Transverse colon (tissue), 4 donors: Measurements from ENCODE around the gene SYNCRIP.

Experiments
- EP300 ChIP-seq: sonication (generic); formaldehyde crosslinking; IDR thresholded peaks from one replicate; pipeline ENCODE4 v1.6.1; 2017; ENCODE audit warnings: antibody characterized with exemption, low read depth
- POLR2A ChIP-seq: fragments of 450-650 bp; IDR thresholded peaks from one replicate; pipeline ENCODE4 v1.6.1; 2016; ENCODE audit warnings: antibody characterized with exemption, mild to moderate bottlenecking, moderate library complexity
- POLR2AphosphoS5 ChIP-seq, 3 donors: sonication (generic); formaldehyde crosslinking; IDR thresholded peaks; one replicate each; pipeline ENCODE4 v1.6.1; 2016; ENCODE audit warnings: antibody characterized with exemption in 3 of 3
- TF ChIP-seq, protein P1 (sequence below), 5 experiments: fragments of 200-600 bp in 3 of 5; fragments of 450-650 bp in 2 of 5; sonication (generic) in 3 of 5; IDR thresholded peaks; 1 replicate in 2 of 5; 2 replicates in 3 of 5; pipeline ENCODE4 v1.5.1; 2016 to 2017; ENCODE audit warnings: antibody characterized with exemption in 5 of 5, inconsistent platforms in 3 of 5, mild to moderate bottlenecking in 2 of 5, moderate library complexity in 1 of 5

DNA sequence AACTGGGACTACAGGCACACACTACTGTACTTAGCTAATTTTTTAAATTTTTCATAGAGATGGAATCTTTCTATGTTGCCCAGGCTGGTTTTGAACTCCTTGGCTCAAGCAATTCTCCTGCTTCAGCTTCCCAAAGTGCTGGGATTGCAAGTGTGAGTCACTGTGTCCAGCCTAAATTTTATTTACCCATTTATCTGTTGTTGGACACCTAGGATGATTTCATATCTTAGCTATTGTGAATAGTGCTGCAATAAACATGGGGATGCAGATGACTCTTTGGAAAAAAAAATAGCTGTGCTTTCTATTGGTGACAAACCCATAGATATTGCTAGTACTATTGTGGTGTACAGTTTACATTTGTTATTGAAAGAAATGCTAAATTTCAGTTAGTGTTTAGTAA lies 19.6 kb upstream of the SYNCRIP start:
- no peak for TF ChIP-seq POLR2A
- TF ChIP-seq EP300, result no peak
- TF ChIP-seq, protein P1, sequence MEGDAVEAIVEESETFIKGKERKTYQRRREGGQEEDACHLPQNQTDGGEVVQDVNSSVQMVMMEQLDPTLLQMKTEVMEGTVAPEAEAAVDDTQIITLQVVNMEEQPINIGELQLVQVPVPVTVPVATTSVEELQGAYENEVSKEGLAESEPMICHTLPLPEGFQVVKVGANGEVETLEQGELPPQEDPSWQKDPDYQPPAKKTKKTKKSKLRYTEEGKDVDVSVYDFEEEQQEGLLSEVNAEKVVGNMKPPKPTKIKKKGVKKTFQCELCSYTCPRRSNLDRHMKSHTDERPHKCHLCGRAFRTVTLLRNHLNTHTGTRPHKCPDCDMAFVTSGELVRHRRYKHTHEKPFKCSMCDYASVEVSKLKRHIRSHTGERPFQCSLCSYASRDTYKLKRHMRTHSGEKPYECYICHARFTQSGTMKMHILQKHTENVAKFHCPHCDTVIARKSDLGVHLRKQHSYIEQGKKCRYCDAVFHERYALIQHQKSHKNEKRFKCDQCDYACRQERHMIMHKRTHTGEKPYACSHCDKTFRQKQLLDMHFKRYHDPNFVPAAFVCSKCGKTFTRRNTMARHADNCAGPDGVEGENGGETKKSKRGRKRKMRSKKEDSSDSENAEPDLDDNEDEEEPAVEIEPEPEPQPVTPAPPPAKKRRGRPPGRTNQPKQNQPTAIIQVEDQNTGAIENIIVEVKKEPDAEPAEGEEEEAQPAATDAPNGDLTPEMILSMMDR (IDR thresholded peaks at IDR 0.05), result no peak
- no peak for TF ChIP-seq POLR2AphosphoS5 (IDR thresholded peaks at IDR 0.05)
